Stimulated activated CD4-positive, alpha-beta T cell treated with anti-CD3 and anti-CD28 coated beads, Interleukin-1b, Interleukin-23, amount 100 ng/mL, for 4 hours (primary cell): ENCODE data around the gene YWHAG.
"Not testable (repeated sequence)": the region's sequence is repeated elsewhere in the genome, so short reads cannot be mapped to it uniquely, and the experiment has no call there.

Experiments
- DNase-seq, 2 donors: peaks; one replicate each; pipeline ENCODE4 v3.0.0-alpha.2; 2020; ENCODE audit warnings: low read depth in 2 of 2

Gene YWHAG

DNA sequence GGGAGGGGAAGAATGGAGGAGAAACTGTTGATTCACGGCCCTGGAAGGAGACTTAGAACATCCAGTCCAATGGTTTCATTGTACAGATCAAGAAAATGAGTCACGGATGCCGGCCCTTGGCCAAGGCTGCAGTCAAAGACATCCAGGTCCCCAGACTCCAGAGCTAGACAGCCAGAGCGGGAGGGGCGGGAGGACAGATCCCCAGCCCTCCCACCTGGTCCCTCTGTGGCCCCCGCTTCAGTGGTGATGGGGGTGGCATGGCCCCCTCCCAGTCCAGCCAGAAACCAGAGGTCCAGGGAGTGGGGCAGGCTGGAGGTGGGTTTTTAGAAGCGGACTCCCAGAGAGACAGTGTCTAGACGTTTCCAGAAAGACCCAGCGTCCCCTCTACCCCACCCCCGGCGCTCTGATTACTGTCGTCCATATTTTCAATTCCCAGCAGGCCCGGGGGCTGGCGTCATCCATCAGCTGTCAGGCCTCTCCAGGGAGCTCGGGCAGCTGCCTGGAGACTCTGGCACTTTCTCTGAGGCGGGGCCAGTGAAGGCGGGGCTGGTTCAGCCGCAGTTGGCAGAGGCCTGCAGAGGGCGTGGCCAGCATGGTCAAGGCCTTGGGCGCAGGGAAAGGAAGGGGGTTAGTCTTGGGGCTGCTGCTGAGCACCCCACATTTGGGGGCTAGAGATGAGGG lies 64.3 kb downstream of the YWHAG start:
- no peak for DNase-seq

DNA sequence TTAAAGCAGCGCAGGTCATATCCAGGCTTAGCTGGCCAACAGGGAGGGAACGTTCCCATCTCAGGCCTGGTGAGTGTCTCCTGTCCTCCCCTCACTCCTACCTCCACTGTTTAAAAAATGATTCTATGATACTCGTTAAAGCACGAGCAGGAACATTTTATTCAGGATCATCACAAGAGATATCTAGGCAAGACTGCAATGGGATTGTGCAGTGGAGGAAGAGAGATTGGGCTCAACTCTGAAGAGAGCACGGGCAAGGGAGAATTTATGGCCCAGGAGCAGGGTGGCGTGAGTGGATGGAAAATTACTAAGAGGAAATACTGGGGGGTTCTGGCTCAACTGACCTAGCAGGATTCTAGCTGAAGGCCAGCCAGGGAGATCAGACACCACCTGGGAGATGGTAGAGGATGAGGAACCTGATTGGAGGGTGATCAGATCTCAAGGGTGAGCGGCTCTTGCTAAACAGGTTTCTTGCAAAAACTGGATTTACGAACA lies 65.3 kb downstream of the YWHAG start:
- no peak for DNase-seq

DNA sequence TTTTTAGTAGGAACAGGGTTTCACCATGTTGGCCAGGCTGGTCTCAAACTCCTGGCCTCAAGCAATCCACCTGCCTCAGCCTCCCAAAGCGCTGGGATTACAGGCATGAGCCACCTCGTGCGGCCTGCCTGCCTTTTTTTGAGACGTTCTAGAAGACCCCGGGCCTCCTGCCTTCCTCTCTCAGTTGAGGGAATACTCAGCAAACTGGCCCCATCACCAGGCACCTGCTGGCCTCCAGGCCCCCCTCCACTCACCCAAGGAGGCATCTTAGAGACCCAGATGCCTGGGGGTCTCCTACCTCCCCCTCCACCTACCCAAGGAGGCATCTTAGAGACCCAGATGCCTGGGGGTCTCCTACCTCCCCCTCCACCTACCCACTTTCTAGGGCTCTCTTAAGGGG lies 65.9 kb downstream of the YWHAG start:
- not testable (repeated sequence) for DNase-seq

DNA sequence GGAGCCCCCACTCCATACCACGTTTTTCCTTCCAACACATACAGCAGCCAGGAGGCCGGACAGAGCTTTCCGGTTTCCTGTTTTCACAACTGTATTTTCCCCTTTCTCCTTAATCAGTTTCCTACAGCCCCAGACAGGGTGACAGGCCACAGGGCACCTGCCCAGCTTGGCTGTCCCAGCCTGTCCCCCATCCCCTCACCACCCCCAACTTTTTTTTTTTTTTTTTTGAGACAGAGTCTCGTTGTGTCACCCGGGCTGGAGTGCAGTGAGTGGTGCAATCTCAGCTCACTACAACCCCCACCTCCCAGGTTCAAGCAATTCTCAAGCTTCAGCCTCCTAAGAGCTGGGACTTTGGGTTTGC lies 66.6 kb downstream of the YWHAG start:
- DNase-seq: no peak

DNA sequence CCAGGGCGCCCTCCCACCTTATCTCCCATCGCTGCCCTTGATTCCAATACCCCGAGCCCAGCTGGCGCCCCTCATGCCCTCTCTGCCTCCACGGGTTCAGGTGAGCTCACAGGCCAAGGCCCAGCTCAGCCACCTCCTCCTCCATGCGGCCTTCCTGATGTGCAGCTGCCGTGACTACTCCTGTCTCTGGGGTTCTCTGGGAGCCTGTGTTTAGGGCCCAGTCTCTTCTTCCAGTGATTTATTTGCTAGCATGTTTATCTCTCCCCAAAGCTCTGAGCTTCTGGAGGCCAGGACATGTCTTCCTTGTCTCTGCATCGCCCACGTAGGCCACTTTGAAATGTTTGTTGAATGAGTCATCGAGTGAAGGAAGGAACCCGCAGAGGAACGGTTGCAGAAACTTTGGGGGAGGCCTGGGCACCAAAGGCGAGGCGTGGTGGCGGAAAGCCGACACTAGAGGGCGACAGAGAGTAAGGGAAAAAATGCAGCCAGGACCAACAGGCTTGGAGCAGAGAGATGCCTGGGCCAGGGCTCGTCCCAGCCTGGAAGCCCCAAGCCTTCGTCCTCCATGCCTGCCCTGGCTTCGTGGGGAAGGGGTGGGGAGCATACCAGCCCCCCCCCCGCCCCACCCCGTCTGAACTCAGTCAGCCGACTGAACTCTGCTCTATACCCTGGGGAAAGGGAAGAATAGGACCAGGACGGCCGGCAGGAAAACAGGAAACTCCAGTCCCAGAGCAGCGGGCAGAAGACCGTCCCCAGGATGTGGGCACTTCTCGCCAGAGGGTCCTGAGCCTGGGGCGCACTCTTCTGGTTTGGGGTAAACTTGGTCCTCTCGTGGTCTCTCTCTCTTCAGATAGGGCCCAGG lies 67.2 kb downstream of the YWHAG start:
- DNase-seq: peak; percentile 77 to 93

DNA sequence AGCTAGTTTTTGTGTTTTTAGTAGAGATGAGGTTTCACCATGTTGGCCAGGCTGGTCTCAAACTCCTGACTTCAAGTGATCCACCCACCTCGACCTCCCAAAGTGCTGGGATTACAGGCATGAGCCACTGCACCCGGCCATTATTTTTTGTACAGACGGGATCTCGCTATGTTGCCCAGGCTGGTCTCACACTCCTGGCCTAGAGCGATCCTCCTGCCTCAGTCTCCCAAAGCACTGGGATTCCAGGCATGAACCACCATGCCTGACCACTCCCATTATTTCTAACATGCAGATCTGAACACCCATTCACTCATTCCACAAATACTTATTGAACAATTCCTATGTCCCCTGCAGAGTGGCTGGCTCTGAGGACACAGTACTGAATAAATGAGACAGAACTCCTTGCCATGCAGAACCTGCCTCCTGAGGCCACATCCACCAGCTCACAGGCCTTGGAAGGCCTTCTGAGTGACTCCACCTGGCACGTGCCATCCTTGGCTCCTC lies 67.9 kb downstream of the YWHAG start:
- not testable (repeated sequence) for DNase-seq

DNA sequence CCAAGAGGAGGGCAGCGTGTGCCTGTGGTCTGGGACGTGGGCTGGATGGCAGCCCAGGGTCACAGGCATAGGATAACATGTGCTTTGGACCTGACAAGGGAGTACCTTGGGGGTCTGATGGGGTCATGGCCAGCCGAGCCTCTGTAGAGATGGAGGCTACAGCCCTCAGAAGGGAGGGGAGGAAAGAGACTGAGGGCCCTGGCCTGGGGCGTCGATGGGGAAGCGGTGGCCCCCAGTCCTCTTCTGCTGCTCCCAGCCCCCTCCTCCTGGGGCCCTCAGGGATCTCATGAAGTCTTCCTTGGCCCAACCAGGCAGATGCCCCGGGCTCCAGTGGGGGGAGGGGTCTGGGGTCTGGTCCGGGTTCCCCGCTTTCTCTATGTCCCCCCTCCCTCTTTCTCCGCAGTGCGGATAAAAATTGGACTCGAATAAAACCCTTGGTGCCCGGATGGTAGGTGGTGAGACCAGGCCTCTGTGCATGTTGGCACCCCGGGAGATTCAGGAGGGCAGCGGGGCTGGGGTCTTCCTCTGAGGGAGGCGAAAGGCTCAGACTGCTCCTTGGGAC lies 71.9 kb downstream of the YWHAG start:
- no peak for DNase-seq

DNA sequence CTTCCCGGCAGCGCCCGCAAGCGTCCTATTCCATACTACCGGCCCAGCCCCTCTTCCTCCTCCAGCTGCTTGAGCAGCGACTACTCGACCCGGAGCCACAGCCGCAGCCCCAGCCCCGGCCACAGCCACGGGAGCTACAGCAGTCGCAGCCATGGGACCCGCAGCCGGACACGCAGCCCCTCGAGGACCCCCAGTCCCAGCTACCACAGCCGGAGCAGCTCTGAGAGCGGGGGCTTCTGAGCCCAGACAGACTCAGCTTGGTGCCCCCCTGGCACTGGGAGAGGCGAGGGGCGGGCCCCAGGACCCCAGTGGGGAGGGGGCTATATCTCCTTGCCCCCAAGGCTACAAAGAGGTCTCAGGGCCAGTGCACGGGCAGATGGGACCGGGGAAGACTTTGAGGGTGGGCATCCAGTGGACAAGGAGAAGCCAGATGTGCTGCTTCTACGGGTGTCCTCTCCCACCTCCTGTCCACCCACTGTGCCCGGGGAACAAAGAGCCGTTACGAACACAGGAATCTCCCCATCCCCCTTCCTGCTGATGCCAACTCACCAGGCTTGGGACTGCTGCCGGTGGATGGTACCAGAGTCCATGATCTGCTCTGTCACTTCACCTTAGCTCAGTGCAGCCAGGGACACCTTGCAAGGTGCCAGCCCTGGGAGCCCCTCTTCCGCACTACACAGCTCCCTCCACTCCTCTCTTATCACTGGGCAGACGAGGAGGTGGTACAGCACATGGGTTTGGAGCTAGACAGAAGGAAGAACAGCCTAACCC lies 73.0 kb downstream of the YWHAG start:
- DNase-seq: no peak

DNA sequence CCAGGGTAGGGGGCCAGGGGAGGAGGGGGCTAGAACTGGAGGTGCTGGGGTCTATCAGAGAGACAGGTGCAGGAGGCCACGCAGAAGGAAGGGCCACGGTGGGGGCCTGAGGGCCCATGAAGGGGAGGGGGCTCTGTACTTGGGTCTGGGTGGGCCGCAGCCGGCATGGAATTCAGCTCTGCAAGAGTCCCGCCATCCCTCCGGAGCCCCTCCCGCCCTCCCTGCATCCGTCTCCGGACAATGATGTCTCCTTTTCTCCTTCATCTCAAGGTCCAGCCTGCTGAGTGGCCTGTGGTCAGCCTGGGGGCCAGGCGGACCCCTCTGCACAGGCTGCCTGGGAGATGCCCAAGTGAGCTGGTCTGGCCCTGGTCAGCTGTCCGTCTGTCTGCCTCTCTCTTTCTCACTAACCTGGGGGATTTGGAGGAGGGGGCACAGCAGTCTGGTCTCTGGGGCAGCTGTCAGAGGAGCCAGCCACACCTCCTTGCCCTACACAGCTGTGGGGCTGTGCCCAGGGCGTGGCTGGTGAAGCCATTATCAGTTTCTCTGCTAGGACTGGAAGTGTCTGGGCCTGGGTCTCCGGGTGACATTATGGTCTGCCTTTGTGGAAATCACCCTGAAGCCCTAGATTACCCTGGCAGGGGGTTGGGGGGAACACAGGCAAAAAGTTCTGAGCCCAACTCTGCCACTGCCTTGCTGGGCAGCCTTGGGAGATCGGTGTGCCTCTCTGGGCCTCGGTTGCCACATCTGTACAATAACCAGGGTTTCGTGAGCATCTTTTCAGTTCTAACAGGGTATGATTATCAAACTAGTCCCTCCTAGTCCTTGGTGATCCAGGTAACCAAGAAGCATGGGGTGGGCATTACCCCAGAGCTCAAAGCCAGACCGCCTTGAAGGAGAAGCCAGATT lies 75.3 kb downstream of the YWHAG start:
- no peak for DNase-seq

DNA sequence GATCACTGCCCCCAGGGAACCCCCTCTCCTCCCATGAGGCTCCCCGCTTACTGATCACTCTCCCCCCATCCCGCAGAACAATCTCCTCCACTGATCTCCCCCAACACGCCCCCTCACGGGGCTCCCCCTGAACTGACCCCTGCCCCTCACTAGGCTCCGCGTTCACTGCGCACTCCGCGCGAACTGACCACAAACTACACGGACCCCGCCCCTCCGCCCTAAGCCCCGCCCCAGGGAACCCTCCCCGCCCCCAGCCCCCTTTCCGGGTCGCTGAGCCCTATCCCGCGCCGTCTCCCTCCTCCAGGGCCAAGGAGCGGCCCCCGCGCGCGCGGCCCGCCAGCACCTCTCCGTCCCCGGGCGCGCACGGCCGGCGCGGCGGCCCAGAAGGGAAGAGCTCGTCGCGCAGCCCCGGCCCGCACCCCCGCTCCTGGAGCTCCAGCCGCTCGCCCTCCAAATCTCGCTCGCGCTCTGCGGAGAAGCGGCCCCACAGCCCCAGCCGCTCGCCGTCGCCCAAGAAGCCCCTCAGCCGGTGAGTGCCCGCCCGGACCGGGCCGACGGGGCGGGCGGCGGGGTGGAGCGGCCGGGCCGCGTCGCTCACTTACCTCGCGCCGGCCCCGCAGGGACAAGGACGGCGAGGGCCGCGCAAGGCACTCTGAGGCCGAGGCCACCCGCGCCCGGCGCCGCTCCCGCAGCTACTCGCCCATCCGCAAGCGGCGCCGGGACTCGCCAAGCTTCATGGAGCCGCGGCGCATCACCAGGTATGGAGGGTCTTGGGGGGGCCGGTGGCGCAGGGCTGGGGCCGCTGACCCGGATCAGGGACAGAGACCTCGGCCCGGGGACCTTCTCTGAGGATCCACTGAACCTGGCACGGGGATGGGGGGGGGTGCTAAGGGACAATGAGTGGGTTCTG lies 76.2 kb downstream of the YWHAG start:
- DNase-seq: peak in 1 of 2 donors; percentile 14

DNA sequence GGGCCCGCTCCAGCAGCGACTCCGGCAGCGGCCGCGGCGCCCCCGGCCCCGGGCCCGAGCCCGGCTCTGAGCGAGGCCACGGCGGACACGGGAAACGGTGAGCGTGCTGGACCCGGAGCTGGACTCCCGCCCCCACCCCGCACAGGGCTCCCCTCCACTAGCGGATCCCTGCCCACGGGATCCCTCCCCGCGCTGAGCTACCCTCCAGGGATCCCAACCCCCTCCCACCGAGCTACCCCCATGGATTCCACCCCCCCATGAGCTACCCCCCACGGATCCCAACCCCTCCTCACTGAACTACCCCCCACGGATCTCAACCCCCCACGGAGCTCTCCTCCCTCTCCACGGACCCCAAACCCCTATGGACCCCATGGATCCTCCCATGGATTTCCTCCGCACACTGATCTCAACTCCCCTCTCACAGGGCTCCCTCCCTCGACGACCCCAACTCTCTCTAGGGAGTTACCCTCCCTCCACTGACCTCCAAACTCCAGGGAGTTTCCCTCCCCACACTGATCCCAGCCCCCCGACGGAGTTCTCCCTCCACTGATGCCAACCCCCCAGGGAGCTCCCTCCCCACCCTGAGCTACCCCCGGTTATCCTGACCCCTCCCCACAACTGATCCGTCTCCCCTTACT lies 77.0 kb downstream of the YWHAG start:
- DNase-seq: no peak

DNA sequence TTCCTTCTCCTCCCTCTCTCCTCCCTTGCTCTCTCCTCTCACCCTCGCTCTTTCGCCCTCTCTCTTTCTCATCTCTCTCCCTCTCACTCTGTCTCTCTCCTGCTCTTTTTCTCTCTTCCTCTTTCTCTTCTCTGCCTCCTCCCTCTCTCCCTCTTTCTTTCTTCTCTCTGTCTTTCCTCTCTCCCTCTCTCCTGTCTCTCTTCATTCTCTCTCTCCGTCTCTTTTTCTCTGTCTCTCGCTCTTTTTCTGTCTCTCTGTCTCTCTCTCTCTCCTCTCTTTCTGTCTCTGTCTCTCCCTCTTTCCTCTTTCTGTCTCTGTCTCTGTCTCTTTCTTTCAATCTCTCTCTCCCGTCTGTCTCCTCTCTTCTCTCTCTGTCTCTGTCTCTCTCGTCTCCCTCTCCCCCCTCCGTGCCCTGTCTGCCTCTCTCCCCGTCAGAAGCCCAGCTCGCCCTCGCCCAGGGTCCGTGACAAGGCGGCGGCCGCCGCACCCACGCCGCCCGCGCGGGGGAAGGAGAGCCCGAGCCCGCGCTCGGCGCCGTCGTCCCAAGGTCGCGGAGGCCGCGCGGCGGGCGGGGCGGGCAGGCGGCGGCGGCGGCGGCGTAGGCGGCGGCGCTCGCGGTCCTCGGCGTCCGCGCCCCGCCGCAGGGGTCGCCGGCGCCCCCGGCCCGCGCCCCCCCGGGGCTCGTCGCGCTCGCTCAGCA lies 77.6 kb downstream of the YWHAG start:
- no peak for DNase-seq

DNA sequence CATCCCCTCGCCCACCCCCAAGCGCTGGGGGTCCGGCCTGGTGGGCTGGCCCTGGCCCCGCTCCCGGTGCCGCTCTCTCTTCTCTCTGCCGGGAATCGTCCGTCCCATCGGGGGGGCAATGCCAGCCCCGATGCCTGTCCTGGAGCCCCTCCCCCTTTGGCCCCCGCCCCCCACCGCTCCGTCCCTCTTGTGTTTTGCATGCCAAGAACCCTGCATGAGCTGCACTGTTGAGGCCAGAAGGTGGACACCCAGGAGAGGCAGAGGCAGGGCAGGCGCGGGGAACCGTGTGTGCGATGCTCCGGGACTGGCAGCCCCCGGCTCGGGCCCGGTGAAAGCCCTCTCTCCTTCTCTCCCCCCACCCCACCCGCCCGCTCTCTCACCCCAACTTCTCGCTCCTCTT lies 78.4 kb downstream of the YWHAG start:
- no peak for DNase-seq

DNA sequence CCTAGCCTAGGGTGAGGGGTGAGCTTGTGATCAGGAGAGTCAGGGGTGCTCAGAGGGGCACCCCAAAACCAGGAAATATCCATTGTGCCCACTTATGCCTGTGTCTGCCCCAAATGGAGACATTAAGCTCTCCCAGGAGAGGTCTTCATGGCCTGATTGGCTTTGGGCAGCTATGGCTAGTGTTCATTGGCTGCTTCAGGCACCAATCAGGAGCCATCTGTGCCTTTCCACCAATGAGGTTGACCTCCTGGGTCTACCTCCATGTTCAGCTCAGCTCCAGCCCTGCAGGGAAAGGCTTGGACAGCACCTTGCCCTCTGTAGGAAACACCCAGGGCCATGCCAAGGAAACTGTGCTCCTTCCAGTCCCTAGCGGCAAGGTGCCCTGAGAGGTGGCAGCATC lies 80.3 kb downstream of the YWHAG start:
- no peak for DNase-seq
